GM23248 (cell line): ENCODE results near the gene COL17A1. TPM values are rescaled to one million over a fixed set of nuclear protein-coding genes. Genes with fewer than 3 reads are reported as not detected.
A peak's percentile ranks its signal among the peaks of the same experiment; 100 is the strongest.

Experiments used
- DNase-seq: peaks from one replicate; pipeline ENCODE4 v3.0.0-alpha.2; 2015
- H2AFZ ChIP-seq: fragments of 200-600 bp; sonication (generic); 2 replicates; pipeline ENCODE4 v1.6.1; 2016; ENCODE audit warnings: antibody characterized with exemption
- H3F3A ChIP-seq: fragments of 200-600 bp; sonication (generic); 2 replicates; pipeline ENCODE4 v1.6.1; 2016; ENCODE audit warnings: mild to moderate bottlenecking, antibody characterized with exemption, mixed run types; ENCODE audit not compliant: insufficient read depth
- H3K27ac ChIP-seq: fragments of 200-600 bp; sonication (generic); 2 replicates; pipeline ENCODE4 v1.5.1; 2016; ENCODE audit warnings: mild to moderate bottlenecking
- H3K27me3 ChIP-seq: fragments of 200-600 bp; sonication (generic); replicated peaks from 2 replicates; pipeline ENCODE4 v1.6.1; 2016; ENCODE audit warnings: mild to moderate bottlenecking; ENCODE audit not compliant: insufficient read depth
- H3K36me3 ChIP-seq: fragments of 200-600 bp; sonication (generic); 2 replicates; pipeline ENCODE4 v1.6.1; 2016; ENCODE audit warnings: low read depth, mild to moderate bottlenecking
- H3K4me1 ChIP-seq: fragments of 200-600 bp; sonication (generic); 2 replicates; pipeline ENCODE4 v1.6.1; 2016; ENCODE audit warnings: mild to moderate bottlenecking; ENCODE audit not compliant: insufficient read depth
- H3K4me2 ChIP-seq: fragments of 200-600 bp; sonication (generic); one replicate; pipeline ENCODE4 v1.6.1; 2016; ENCODE audit warnings: mild to moderate bottlenecking; ENCODE audit not compliant: unreplicated experiment
- H3K4me3 ChIP-seq: fragments of 200-600 bp; sonication (generic); 2 replicates; pipeline ENCODE4 v1.5.1; 2016; ENCODE audit warnings: mild to moderate bottlenecking
- H3K79me2 ChIP-seq: fragments of 200-600 bp; sonication (generic); 2 replicates; pipeline ENCODE4 v1.6.1; 2016; ENCODE audit warnings: mild to moderate bottlenecking; ENCODE audit not compliant: insufficient read depth
- H3K9ac ChIP-seq: fragments of 200-600 bp; sonication (generic); 2 replicates; pipeline ENCODE4 v1.6.1; 2016; ENCODE audit warnings: mild to moderate bottlenecking
- H3K9me2 ChIP-seq: fragments of 200-600 bp; sonication (generic); 2 replicates; pipeline ENCODE4 v1.6.1; 2016; ENCODE audit warnings: mixed run types, mild to moderate bottlenecking, moderate library complexity; ENCODE audit not compliant: insufficient read depth
- H3K9me3 ChIP-seq: fragments of 200-600 bp; sonication (generic); one replicate; pipeline ENCODE4 v1.6.1; 2017; ENCODE audit warnings: low read depth
- H4K20me1 ChIP-seq: fragments of 200-600 bp; sonication (generic); 2 replicates; pipeline ENCODE4 v1.6.0; 2016; ENCODE audit not compliant: insufficient read depth
- EZH2 ChIP-seq: fragments of 200-600 bp; sonication (generic); IDR thresholded peaks from 2 replicates; pipeline ENCODE4 v1.6.1; 2018; ENCODE audit warnings: antibody characterized with exemption, mild to moderate bottlenecking; ENCODE audit not compliant: insufficient read depth, poor library complexity, severe bottlenecking
- EZH2phosphoT487 ChIP-seq: fragments of 200-600 bp; sonication (generic); IDR thresholded peaks from 2 replicates; pipeline ENCODE4 v1.6.1; 2018; ENCODE audit warnings: antibody characterized with exemption, moderate library complexity, mild to moderate bottlenecking, low read depth; ENCODE audit not compliant: insufficient read depth
- WGBS, 2 experiments: methylation state at CpG; one replicate each; pipeline ENCODE4 v1.1.6; 2015 to 2017; ENCODE audit warnings: low lambda C conversion rate in 2 of 2, low coverage in 1 of 2; ENCODE audit errors: missing lambda C conversion rate in 2 of 2; 5-methylcytosine and 5-hydroxymethylcytosine counted together
- in situ Hi-C: fragments of 300-500 bp; cut with MboI; formaldehyde crosslinking; loops from 2 replicates; pipeline ENCODE4 v1.15.0; 2020
- polyA plus RNA-seq: library from polyadenylated mRNA; unstranded; fragments of >200 nt; fragmentation: Nextera tagmentation; extraction: Ambion mirVana; gene quantifications from 2 replicates; pipeline ENCODE4 v1.2.1, GENCODE V29; 2016
- total RNA-seq: library from RNA; depleted of rRNA; stranded (reverse); fragments of >200 nt; shearing (Covaris generic); gene quantifications from 2 replicates; pipeline ENCODE4 v1.2.3, GENCODE V29; 2014; rRNA removed

The COL17A1 gene
- 0.25 TPM in 1 of 2 replicates, not detected in the other for total RNA-seq
- polyA plus RNA-seq: 0.30 and 0.51 TPM in 2 replicates

DNA sequence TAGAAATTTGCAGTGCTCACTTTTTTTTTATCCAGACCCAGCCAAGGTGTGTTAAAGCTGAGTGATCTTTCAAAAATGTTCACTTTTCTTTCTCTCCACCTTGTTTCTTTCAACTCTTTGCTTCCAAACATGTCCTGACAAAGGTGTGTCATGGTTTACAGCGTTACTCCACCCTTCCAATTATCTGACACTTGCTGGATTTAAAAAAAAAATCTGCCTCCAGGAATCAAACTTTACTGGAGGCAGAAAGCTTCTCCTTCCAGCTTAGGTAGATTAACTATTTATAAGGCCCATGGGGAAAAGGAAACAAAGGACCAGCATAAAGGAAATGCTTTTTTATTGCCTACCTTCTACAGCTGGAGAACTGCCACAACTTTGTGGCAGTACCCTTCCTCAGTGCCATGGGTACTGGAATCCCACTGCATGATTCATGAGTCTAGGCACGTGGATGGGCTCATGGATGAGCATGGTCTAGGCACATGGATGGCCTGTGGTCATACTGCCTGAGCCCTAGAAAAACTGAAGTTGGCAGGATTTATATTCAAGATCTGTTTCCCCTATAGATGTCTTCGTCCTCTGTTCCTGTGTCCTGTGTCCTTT, at the start of gene COL17A1:
COL17A1 (minus strand) TSS at position 80 of the 600 bp plus-strand sequence. CDS start 5,207 bp downstream, outside the sequence.
- H4K20me1 ChIP-seq: no peaks in the 10 kb centered on the region
- no peak within 1 kb of the TSS for H3K4me2 ChIP-seq
- in situ Hi-C loops: no loop called here
- no peak within 1 kb of the TSS for H2AFZ ChIP-seq
- H3K27me3 ChIP-seq: no peaks in the 10 kb centered on the region
- H3K9ac ChIP-seq: no peak within 1 kb of the TSS
- DNase-seq: no peak
- no peak for TF ChIP-seq EZH2
- TF ChIP-seq EZH2phosphoT487: no peak
- H3K36me3 ChIP-seq: no peaks in the 10 kb centered on the region
- WGBS, 2 experiments: 63 to 64% methylated on average over 3 of the region's 3 CpGs
- H3K27ac ChIP-seq: no peak within 1 kb of the TSS
- H3K79me2 ChIP-seq: no peaks in the 10 kb centered on the region
- H3K9me2 ChIP-seq: no peaks in the 10 kb centered on the region
- H3K4me3 ChIP-seq: no peak within 1 kb of the TSS
- no peaks in the 10 kb centered on the region for H3K9me3 ChIP-seq
- no peaks in the 10 kb centered on the region for H3F3A ChIP-seq
- no peaks in the 10 kb centered on the region for H3K4me1 ChIP-seq

DNA sequence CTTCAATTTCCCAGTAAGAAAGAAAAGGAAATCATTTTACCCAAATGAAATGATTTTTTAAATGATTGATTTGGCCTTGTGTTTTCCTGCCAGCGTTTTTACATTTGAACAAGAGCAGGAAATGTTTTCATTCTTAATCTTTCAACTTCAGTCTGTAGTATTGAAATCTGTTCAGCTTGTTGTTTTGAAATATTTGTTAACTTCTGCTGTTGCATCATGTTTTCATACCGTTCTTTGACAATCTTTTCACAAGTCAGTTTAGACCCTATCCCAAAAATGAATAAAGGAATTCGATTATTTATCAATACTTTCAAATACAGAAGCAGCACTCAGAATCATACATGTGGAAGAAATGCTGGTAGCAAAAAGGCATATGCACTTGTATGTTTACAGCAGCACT, 44.4 kb upstream of the COL17A1 start:
- Histone ChIP-seq H3K4me1 (0 out of 2 replicates have a peak, but pooled peaks cover 3% of the 10 kb centered on the region), H3K9ac (no peak overlapping the region), H3F3A (no peaks in the 10 kb centered on the region), H3K27ac (no peak overlapping the region), H3K79me2 (no peaks in the 10 kb centered on the region), H2AFZ (0 out of 2 replicates have a peak overlapping the region, but pooled peaks have one; percentile 24), H3K27me3 (no peaks in the 10 kb centered on the region), H3K4me3 (no peak overlapping the region), H3K36me3 (no peaks in the 10 kb centered on the region), H3K4me2 (no peak overlapping the region), H4K20me1 (no peaks in the 10 kb centered on the region), H3K9me3 (no peaks in the 10 kb centered on the region), H3K9me2 (no peaks in the 10 kb centered on the region)
- in situ Hi-C loops: no loop called here
- TF ChIP-seq EZH2 (no peak), EZH2phosphoT487 (no peak)
- WGBS, 2 experiments: 34 to 38% methylated on average over 3 of the region's 3 CpGs
- no peak for DNase-seq

DNA sequence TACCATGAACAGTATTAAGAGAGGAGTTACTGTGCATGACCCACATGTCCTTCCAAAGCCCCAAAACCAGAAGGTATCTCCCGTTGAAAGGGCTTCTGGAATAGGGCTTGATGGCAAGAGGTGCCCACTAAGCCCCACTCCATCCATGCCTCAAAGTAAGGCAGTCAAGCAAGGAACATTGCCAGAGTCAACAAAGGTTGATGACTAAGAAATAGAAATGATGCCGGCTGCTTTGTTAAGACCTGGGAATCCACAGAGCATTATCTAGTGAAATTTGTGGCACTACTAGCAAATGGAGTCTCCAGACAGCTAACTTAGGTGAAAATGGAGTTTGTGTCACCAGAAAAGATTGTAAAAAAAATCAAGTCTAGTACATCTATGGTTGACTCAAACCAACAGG, 42.5 kb upstream of the COL17A1 start:
- TF ChIP-seq EZH2 (no peak), EZH2phosphoT487 (no peak)
- WGBS, 2 experiments: 75 to 83% methylated on average over 2 of the region's 2 CpGs
- in situ Hi-C loops: no loop called here

DNA sequence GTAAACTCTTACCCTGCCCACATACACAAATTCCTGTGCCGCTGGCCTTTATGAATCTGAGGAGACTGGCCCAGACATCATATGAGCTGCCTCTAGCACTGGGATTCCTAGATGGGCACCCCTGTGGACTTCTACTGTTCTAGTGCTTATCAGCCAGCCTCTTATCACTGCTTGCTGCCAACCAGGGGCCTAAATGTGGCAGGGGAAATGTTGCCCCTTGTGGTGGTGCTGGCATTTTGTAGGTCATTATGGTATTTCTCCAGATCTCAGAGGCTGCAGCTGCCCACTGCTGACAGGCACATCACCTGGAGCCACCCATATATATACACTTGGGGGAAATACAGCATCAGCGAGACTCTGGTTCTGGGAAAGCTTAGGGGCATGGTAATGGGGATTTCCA, 41.7 kb upstream of the COL17A1 start:
- H3K27me3 ChIP-seq: no peaks in the 10 kb centered on the region
- no peak for DNase-seq
- H3K36me3 ChIP-seq: no peaks in the 10 kb centered on the region
- H3K27ac ChIP-seq: no peak overlapping the region
- no peak overlapping the region for H2AFZ ChIP-seq
- no peak overlapping the region for H3K9ac ChIP-seq
- WGBS, 2 experiments: 98% methylated on average over 2 of the region's 2 CpGs
- H3K4me3 ChIP-seq: no peak overlapping the region
- no peaks in the 10 kb centered on the region; the same call in 1 of the 2 replicates for H3F3A ChIP-seq
- no peaks in the 10 kb centered on the region for H3K9me2 ChIP-seq
- peaks cover 9% of the 10 kb centered on the region; the same call in 1 of the 2 replicates for H3K79me2 ChIP-seq
- no peak for TF ChIP-seq EZH2
- TF ChIP-seq EZH2phosphoT487: no peak
- H3K4me1 ChIP-seq: peaks cover 17% of the 10 kb centered on the region; the same call in 1 of the 2 replicates
- in situ Hi-C loops: no loop called here
- no peak overlapping the region for H3K4me2 ChIP-seq
- H3K9me3 ChIP-seq: no peaks in the 10 kb centered on the region
- no peaks in the 10 kb centered on the region for H4K20me1 ChIP-seq

More for the DNA sequence above, 42.5 kb upstream of the COL17A1 start:
- H3K4me3 ChIP-seq: no peak overlapping the region
- DNase-seq: peak; percentile 30
- no peaks in the 10 kb centered on the region for H3F3A ChIP-seq
- no peaks in the 10 kb centered on the region for H4K20me1 ChIP-seq
- H3K79me2 ChIP-seq: peaks cover 1% of the 10 kb centered on the region; the same call in 1 of the 2 replicates
- no peaks in the 10 kb centered on the region for H3K9me2 ChIP-seq
- H3K27me3 ChIP-seq: no peaks in the 10 kb centered on the region
- no peak overlapping the region for H3K27ac ChIP-seq
- no peak overlapping the region for H3K9ac ChIP-seq
- H3K9me3 ChIP-seq: no peaks in the 10 kb centered on the region
- H3K36me3 ChIP-seq: no peaks in the 10 kb centered on the region
- H3K4me2 ChIP-seq: no peak overlapping the region
- H2AFZ ChIP-seq: no peak overlapping the region
- H3K4me1 ChIP-seq: peaks cover 9% of the 10 kb centered on the region; the same call in 1 of the 2 replicates
